Liver (tissue), 9 donors: ENCODE results near the gene CCSER2. TPM values are rescaled to one million over a fixed set of nuclear protein-coding genes. Genes with fewer than 3 reads are reported as not detected.

Experiments used
- DNase-seq: peaks from one replicate; pipeline ENCODE4 v3.0.0-alpha.2; 2017; ENCODE audit warnings: low spot score
- H3K27ac ChIP-seq, 2 donors: one replicate each; pipeline ENCODE4 v1.7.0; 2013; ENCODE audit warnings: inconsistent platforms in 2 of 2, low read length in 2 of 2, control low read depth in 1 of 2, low read depth in 1 of 2, mild to moderate bottlenecking in 1 of 2
- H3K27me3 ChIP-seq, 4 donors: one replicate each; pipeline versions ENCODE4 v1.6.1 to v1.7.0; 2013; ENCODE audit warnings: low read length in 3 of 4, inconsistent platforms in 1 of 4, mild to moderate bottlenecking in 1 of 4, moderate library complexity in 1 of 4; ENCODE audit not compliant: control insufficient read depth in 4 of 4, insufficient read depth in 4 of 4
- H3K36me3 ChIP-seq, 4 donors: one replicate each; pipeline versions ENCODE4 v1.6.1 to v1.7.0; 2013; ENCODE audit warnings: low read length in 3 of 4, mild to moderate bottlenecking in 3 of 4, low read depth in 1 of 4, moderate library complexity in 1 of 4; ENCODE audit not compliant: control insufficient read depth in 4 of 4, insufficient read depth in 3 of 4
- H3K4me1 ChIP-seq, 4 donors: one replicate each; pipeline versions ENCODE4 v1.6.1 to v1.7.0; 2013; ENCODE audit warnings: low read length in 3 of 4, mild to moderate bottlenecking in 3 of 4, moderate library complexity in 1 of 4; ENCODE audit not compliant: control insufficient read depth in 4 of 4, insufficient read depth in 4 of 4
- H3K4me3 ChIP-seq, 3 donors: one replicate each; pipeline versions ENCODE4 v1.6.1 to v1.7.0; 2013; ENCODE audit warnings: low read length in 3 of 3, control low read depth in 1 of 3, low read depth in 1 of 3, mild to moderate bottlenecking in 1 of 3
- H3K9ac ChIP-seq, 2 donors: one replicate each; pipeline ENCODE4 v1.7.0; 2013; ENCODE audit warnings: low read length in 2 of 2, mild to moderate bottlenecking in 2 of 2, moderate library complexity in 2 of 2, control low read depth in 1 of 2, low read depth in 1 of 2
- H3K9me3 ChIP-seq, 4 donors: one replicate each; pipeline versions ENCODE4 v1.6.1 to v1.7.0; 2013; ENCODE audit warnings: low read length in 3 of 4; ENCODE audit not compliant: control insufficient read depth in 4 of 4
- ATF3 ChIP-seq: IDR thresholded peaks from 2 replicates; pipeline ENCODE4 v1.6.1; 2016; ENCODE audit warnings: antibody characterized with exemption
- EGR1 ChIP-seq, 2 donors: IDR thresholded peaks; 2 replicates each; pipeline ENCODE4 v1.6.1; 2016 to 2018; ENCODE audit warnings: antibody characterized with exemption in 2 of 2, low read depth in 2 of 2
- HNF4G ChIP-seq: IDR thresholded peaks from 2 replicates; pipeline ENCODE4 v1.6.1; 2016; ENCODE audit warnings: antibody characterized with exemption
- JUND ChIP-seq, 2 donors: IDR thresholded peaks; 2 replicates each; pipeline ENCODE4 v1.6.1; 2016; ENCODE audit warnings: antibody characterized with exemption in 2 of 2
- RAD21 ChIP-seq, 2 donors: IDR thresholded peaks; 2 replicates each; pipeline ENCODE4 v1.6.1; 2016; ENCODE audit warnings: antibody characterized with exemption in 2 of 2, mild to moderate bottlenecking in 2 of 2
- TAF1 ChIP-seq: conservative IDR thresholded peaks from 2 replicates; pipeline ENCODE4 v1.6.1; 2016; ENCODE audit warnings: antibody characterized with exemption, mild to moderate bottlenecking
- YY1 ChIP-seq: IDR thresholded peaks from 2 replicates; pipeline ENCODE4 v1.6.1; 2016; ENCODE audit warnings: antibody characterized with exemption, mild to moderate bottlenecking
- WGBS: extraction: QIAGEN DNeasy Blood & Tissue Kit; methylation state at CpG from one replicate; pipeline ENCODE4 v1.1.7; 2013; 5-methylcytosine and 5-hydroxymethylcytosine counted together
- polyA plus RNA-seq, 2 donors: library from polyadenylated mRNA; stranded (reverse) in 1 of 2; unstranded in 1 of 2; fragments of 200-250 nt in 1 of 2; fragments of >200 nt in 1 of 2; fragmentation: Nextera tagmentation in 1 of 2; extraction: Ambion mirVana in 1 of 2; gene quantifications; one replicate each; pipeline versions ENCODE4 v1.2.1 to v1.2.3, GENCODE V29; 2013 to 2015
- total RNA-seq, 2 donors: library from RNA; depleted of rRNA; stranded (reverse); fragments of >200 nt; gene quantifications; one replicate each; pipeline ENCODE4 v1.2.3, GENCODE V29; 2014
- TF ChIP-seq, protein P1 (sequence below): IDR thresholded peaks from 2 replicates; pipeline ENCODE4 v1.6.1; 2016; ENCODE audit warnings: antibody characterized with exemption
- TF ChIP-seq, protein P2 (sequence below): IDR thresholded peaks from 2 replicates; pipeline ENCODE4 v1.6.1; 2016; ENCODE audit warnings: antibody characterized with exemption
- TF ChIP-seq, protein P3 (sequence below): IDR thresholded peaks from 2 replicates; pipeline ENCODE4 v1.6.1; 2016; ENCODE audit warnings: antibody characterized with exemption, mild to moderate bottlenecking
- TF ChIP-seq, protein P4 (sequence below): fragments of 150-350 bp; IDR thresholded peaks from 2 replicates; pipeline ENCODE4 v1.5.1; 2017; ENCODE audit warnings: improper control_type of control experiment, low read depth, low read length; ENCODE audit not compliant: missing input control
- donor health status: healthy.
- donor health status: healthy.
- donor health status: healthy.
- donor health status: healthy.
- donor health status: healthy.

The CCSER2 gene
- total and polyA plus RNA-seq, 4 donors: 5.6 to 18.2 (median 12.1) TPM

DNA sequence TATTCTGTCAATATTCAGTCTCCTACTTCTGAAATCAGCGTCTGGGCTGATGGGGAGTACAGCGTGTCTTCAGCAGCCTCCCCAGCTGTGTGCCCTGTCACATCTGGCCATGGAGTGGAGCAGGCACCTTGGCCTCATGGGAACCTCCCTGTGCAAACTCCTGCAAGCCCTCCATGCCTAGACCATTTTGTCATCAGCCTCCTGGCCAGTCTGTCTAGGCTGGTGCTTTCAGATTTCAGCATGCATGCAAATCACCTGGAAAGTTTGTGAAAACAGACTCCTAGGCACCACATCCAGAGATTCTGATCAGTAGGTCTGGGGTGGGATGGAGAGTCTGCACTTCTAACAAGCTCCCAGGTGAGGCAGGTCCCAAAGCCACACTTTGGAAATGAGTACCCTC lies 26.2 kb upstream of the CCSER2 start (continued):
- TF ChIP-seq, protein P1, sequence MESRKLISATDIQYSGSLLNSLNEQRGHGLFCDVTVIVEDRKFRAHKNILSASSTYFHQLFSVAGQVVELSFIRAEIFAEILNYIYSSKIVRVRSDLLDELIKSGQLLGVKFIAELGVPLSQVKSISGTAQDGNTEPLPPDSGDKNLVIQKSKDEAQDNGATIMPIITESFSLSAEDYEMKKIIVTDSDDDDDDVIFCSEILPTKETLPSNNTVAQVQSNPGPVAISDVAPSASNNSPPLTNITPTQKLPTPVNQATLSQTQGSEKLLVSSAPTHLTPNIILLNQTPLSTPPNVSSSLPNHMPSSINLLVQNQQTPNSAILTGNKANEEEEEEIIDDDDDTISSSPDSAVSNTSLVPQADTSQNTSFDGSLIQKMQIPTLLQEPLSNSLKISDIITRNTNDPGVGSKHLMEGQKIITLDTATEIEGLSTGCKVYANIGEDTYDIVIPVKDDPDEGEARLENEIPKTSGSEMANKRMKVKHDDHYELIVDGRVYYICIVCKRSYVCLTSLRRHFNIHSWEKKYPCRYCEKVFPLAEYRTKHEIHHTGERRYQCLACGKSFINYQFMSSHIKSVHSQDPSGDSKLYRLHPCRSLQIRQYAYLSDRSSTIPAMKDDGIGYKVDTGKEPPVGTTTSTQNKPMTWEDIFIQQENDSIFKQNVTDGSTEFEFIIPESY: no peak

- no peak for DNase-seq
- H3K9me3 ChIP-seq: no peaks in the 10 kb centered on the region
- H3K36me3 ChIP-seq: no peaks in the 10 kb centered on the region
- TF ChIP-seq, protein P2, sequence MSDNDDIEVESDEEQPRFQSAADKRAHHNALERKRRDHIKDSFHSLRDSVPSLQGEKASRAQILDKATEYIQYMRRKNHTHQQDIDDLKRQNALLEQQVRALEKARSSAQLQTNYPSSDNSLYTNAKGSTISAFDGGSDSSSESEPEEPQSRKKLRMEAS: no peak
- TF ChIP-seq, protein P3, sequence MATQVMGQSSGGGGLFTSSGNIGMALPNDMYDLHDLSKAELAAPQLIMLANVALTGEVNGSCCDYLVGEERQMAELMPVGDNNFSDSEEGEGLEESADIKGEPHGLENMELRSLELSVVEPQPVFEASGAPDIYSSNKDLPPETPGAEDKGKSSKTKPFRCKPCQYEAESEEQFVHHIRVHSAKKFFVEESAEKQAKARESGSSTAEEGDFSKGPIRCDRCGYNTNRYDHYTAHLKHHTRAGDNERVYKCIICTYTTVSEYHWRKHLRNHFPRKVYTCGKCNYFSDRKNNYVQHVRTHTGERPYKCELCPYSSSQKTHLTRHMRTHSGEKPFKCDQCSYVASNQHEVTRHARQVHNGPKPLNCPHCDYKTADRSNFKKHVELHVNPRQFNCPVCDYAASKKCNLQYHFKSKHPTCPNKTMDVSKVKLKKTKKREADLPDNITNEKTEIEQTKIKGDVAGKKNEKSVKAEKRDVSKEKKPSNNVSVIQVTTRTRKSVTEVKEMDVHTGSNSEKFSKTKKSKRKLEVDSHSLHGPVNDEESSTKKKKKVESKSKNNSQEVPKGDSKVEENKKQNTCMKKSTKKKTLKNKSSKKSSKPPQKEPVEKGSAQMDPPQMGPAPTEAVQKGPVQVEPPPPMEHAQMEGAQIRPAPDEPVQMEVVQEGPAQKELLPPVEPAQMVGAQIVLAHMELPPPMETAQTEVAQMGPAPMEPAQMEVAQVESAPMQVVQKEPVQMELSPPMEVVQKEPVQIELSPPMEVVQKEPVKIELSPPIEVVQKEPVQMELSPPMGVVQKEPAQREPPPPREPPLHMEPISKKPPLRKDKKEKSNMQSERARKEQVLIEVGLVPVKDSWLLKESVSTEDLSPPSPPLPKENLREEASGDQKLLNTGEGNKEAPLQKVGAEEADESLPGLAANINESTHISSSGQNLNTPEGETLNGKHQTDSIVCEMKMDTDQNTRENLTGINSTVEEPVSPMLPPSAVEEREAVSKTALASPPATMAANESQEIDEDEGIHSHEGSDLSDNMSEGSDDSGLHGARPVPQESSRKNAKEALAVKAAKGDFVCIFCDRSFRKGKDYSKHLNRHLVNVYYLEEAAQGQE: no peak
- no peak for TF ChIP-seq JUND (IDR thresholded peaks at IDR 0.05)
- TF ChIP-seq YY1: no peak
- no peak for TF ChIP-seq RAD21 (IDR thresholded peaks at IDR 0.05)
- no peak for TF ChIP-seq HNF4G
- no peak for TF ChIP-seq TAF1
- TF ChIP-seq ATF3: no peak
- no peak for TF ChIP-seq EGR1 (IDR thresholded peaks at IDR 0.05; ENCODE audit: low read depth in 2 of 2)
- H3K4me3 ChIP-seq: no peak overlapping the region
- H3K4me1 ChIP-seq: peaks cover 0 to 2% (median 0%) of the 10 kb centered on the region in 4 donors
- peaks cover 0 to 3% (median 2%) of the 10 kb centered on the region in 4 donors for H3K27me3 ChIP-seq
- WGBS: 81% methylated on average over 4 of the region's 4 CpGs
- H3K27ac ChIP-seq: no peak overlapping the region
- no peak overlapping the region for H3K9ac ChIP-seq
These were observed 21.5 kb upstream of the CCSER2 start for GRCh38 chr10:84306751-84307384.

GRCh38 chr10:84308021-84308420 lies 20.4 kb upstream of the CCSER2 start:
- Histone ChIP-seq H3K27ac (no peak overlapping the region), H3K36me3 (no peaks in the 10 kb centered on the region), H3K9ac (no peak overlapping the region), H3K4me3 (no peak overlapping the region), H3K27me3 (no peaks in the 10 kb centered on the region), H3K9me3 (no peaks in the 10 kb centered on the region), H3K4me1 (peaks cover 0 to 2% (median 0%) of the 10 kb centered on the region in 4 donors)
- TF ChIP-seq, protein P1: no peak
- TF ChIP-seq, protein P4, sequence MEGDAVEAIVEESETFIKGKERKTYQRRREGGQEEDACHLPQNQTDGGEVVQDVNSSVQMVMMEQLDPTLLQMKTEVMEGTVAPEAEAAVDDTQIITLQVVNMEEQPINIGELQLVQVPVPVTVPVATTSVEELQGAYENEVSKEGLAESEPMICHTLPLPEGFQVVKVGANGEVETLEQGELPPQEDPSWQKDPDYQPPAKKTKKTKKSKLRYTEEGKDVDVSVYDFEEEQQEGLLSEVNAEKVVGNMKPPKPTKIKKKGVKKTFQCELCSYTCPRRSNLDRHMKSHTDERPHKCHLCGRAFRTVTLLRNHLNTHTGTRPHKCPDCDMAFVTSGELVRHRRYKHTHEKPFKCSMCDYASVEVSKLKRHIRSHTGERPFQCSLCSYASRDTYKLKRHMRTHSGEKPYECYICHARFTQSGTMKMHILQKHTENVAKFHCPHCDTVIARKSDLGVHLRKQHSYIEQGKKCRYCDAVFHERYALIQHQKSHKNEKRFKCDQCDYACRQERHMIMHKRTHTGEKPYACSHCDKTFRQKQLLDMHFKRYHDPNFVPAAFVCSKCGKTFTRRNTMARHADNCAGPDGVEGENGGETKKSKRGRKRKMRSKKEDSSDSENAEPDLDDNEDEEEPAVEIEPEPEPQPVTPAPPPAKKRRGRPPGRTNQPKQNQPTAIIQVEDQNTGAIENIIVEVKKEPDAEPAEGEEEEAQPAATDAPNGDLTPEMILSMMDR: no peak
- WGBS: 54% methylated on average over 1 of the region's 1 CpG
- DNase-seq: no peak
